ENCODE data around the gene FETUB.

DNA sequence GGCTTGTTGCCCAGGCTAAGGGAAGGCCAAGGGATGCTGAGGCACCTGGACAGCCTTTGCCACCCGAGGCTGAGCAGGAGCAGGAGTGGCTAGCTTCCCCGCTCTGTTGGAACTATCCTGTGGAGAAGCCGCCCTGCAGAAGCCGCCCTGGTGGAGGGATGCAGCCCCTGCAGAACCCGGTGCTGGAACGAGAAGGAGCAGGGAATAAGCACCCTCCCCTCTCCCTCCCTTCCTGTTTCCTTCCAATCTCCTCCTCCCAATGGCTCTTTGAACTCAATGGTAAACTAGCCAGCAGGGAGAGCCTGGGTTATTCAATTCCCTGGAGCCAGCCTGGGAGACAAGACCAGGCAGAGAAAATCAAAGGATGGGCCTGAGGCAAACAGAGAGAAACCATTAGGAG lies 13.8 kb downstream of the FETUB start:
- no peak for TF ChIP-seq EZH2 (IDR thresholded peaks at IDR 0.05; ENCODE audit: borderline replicate concordance, low read depth, low read length, severe bottlenecking)
- TF ChIP-seq, protein P1, sequence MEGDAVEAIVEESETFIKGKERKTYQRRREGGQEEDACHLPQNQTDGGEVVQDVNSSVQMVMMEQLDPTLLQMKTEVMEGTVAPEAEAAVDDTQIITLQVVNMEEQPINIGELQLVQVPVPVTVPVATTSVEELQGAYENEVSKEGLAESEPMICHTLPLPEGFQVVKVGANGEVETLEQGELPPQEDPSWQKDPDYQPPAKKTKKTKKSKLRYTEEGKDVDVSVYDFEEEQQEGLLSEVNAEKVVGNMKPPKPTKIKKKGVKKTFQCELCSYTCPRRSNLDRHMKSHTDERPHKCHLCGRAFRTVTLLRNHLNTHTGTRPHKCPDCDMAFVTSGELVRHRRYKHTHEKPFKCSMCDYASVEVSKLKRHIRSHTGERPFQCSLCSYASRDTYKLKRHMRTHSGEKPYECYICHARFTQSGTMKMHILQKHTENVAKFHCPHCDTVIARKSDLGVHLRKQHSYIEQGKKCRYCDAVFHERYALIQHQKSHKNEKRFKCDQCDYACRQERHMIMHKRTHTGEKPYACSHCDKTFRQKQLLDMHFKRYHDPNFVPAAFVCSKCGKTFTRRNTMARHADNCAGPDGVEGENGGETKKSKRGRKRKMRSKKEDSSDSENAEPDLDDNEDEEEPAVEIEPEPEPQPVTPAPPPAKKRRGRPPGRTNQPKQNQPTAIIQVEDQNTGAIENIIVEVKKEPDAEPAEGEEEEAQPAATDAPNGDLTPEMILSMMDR (IDR thresholded peaks at IDR 0.05; ENCODE audit: borderline replicate concordance, extremely low read depth, low read length, poor library complexity, severe bottlenecking), result no peak

Measured in DND-41 (cell line).